Esophagus squamous epithelium (tissue), 5 donors: ENCODE data around the gene PTTG1IP2. TPM values are rescaled to one million over a fixed set of nuclear protein-coding genes. Genes with fewer than 3 reads are reported as not detected.

ENCODE experiments used
- DNase-seq: peaks from one replicate; lab custom pipeline; 2025; lab: John Stamatoyannopoulos, UW
- H3K27ac ChIP-seq, 4 donors: fragments of 200-600 bp; sonication (generic); one replicate each; pipeline ENCODE4 v1.5.1; 2016 to 2019; ENCODE audit warnings: mild to moderate bottlenecking in 1 of 4
- H3K27me3 ChIP-seq, 4 donors: fragments of 200-600 bp; sonication (generic); 1 replicate in 3 of 4; 2 replicates in 1 of 4; pipeline versions ENCODE4 v1.5.1 to v1.6.0; 2017 to 2021; ENCODE audit warnings: antibody characterized with exemption in 1 of 4
- H3K36me3 ChIP-seq, 3 donors: fragments of 200-600 bp; sonication (generic); one replicate each; pipeline ENCODE4 v1.5.1; 2016 to 2019
- H3K4me1 ChIP-seq, 3 donors: fragments of 200-600 bp; sonication (generic); one replicate each; pipeline ENCODE4 v1.5.1; 2017 to 2019
- H3K4me3 ChIP-seq, 4 donors: fragments of 200-600 bp; sonication (generic); 1 replicate in 3 of 4; 2 replicates in 1 of 4; pipeline ENCODE4 v1.5.1; 2016 to 2019; ENCODE audit warnings: mild to moderate bottlenecking in 2 of 4, moderate library complexity in 1 of 4
- H3K9me3 ChIP-seq, 3 donors: fragments of 200-600 bp; sonication (generic); one replicate each; pipeline ENCODE4 v1.5.1; 2016 to 2019
- CTCF ChIP-seq, 6 experiments: fragments of 450-650 bp in 4 of 6; fragments of 200-600 bp in 2 of 6; sonication (generic) in 2 of 6; IDR thresholded peaks; one replicate each; pipeline ENCODE4 v1.5.1; 2016 to 2019; ENCODE audit warnings: antibody characterized with exemption in 6 of 6, mild to moderate bottlenecking in 4 of 6, moderate library complexity in 4 of 6
- POLR2A ChIP-seq, 4 donors: fragments of 450-650 bp; IDR thresholded peaks; one replicate each; pipeline ENCODE4 v1.6.1; 2017; ENCODE audit warnings: antibody characterized with exemption in 4 of 4, mild to moderate bottlenecking in 4 of 4, moderate library complexity in 3 of 4
- WGBS, 2 donors: methylation state at CpG; one replicate each; pipeline ENCODE4 v1.1.5; 2018; 5-methylcytosine and 5-hydroxymethylcytosine counted together
- intact Hi-C: fragments of 100-400 bp; cut with DNase I; formaldehyde crosslinking; loops from one replicate; pipeline ENCODE4 v1.15.0; 2022
- total RNA-seq, 4 donors: library from RNA; depleted of rRNA; stranded (reverse); fragments of >200 nt; gene quantifications; one replicate each; pipeline ENCODE4 v1.1.0, GENCODE V29; 2016
- donor health status: DM: yes; HTN: yes; CAD: no.

Gene PTTG1IP2
- total RNA-seq, 4 donors from 2014 or later = not detected

- 63 to 79% methylated on average over 1 of the region's 1 CpG for WGBS, 2 donors
- intact Hi-C loops = no loop called here
- no peak for DNase-seq
- no peak overlapping the region for H3K4me3 ChIP-seq
- H3K9me3 ChIP-seq = no peaks in the 10 kb centered on the region
- no peak overlapping the region for H3K27ac ChIP-seq
- TF ChIP-seq CTCF (IDR thresholded peaks at IDR 0.05) = no peak
- no peak for TF ChIP-seq POLR2A (IDR thresholded peaks at IDR 0.05)
- H3K27me3 ChIP-seq = no peaks in the 10 kb centered on the region
- no peaks in the 10 kb centered on the region for H3K36me3 ChIP-seq
- no peaks in the 10 kb centered on the region for H3K4me1 ChIP-seq
Measured at GRCh38 chr7:90488220-90488619, 18.8 kb downstream of the PTTG1IP2 start.

GRCh38 chr7:90492250-90492649 is 22.8 kb downstream of the PTTG1IP2 start:
- WGBS, 2 donors = 81 to 91% methylated on average over 6 of the region's 6 CpGs
- H3K36me3 ChIP-seq = no peaks in the 10 kb centered on the region
- no peaks in the 10 kb centered on the region for H3K27me3 ChIP-seq
- no peaks in the 10 kb centered on the region for H3K4me1 ChIP-seq
- no peak overlapping the region for H3K27ac ChIP-seq
- H3K4me3 ChIP-seq = no peak overlapping the region
- TF ChIP-seq POLR2A (IDR thresholded peaks at IDR 0.05) = no peak
- TF ChIP-seq CTCF (IDR thresholded peaks at IDR 0.05) = no peak
- intact Hi-C loops = no loop called here
- no peak for DNase-seq
- no peaks in the 10 kb centered on the region for H3K9me3 ChIP-seq

GRCh38 chr7:90495241-90495640 is 25.8 kb downstream of the PTTG1IP2 start:
- no peaks in the 10 kb centered on the region for H3K4me1 ChIP-seq
- intact Hi-C loops = no loop called here
- H3K36me3 ChIP-seq = no peaks in the 10 kb centered on the region
- no peak for DNase-seq
- WGBS, 2 donors = 73 to 78% methylated on average over 1 of the region's 1 CpG
- no peaks in the 10 kb centered on the region for H3K27me3 ChIP-seq
- H3K27ac ChIP-seq = no peak overlapping the region
- TF ChIP-seq CTCF (IDR thresholded peaks at IDR 0.05) = no peak
- no peak for TF ChIP-seq POLR2A (IDR thresholded peaks at IDR 0.05)
- no peaks in the 10 kb centered on the region for H3K9me3 ChIP-seq
- H3K4me3 ChIP-seq = no peak overlapping the region

GRCh38 chr7:90502539-90502938 is 33.1 kb downstream of the PTTG1IP2 start:
- Histone ChIP-seq H3K27me3 (no peaks in the 10 kb centered on the region), H3K36me3 (no peaks in the 10 kb centered on the region), H3K27ac (no peak overlapping the region), H3K9me3 (no peaks in the 10 kb centered on the region), H3K4me1 (no peaks in the 10 kb centered on the region), H3K4me3 (no peak overlapping the region)
- TF ChIP-seq POLR2A (IDR thresholded peaks at IDR 0.05) (no peak), CTCF (IDR thresholded peaks at IDR 0.05) (no peak)
- 77 to 80% methylated on average over 4 of the region's 4 CpGs for WGBS, 2 donors
- intact Hi-C loops = no loop called here
- no peak for DNase-seq

- intact Hi-C loops = no loop called here
- no peaks in the 10 kb centered on the region for H3K36me3 ChIP-seq
Measured at GRCh38 chr7:90503367-90503766, 33.9 kb downstream of the PTTG1IP2 start.

More at GRCh38 chr7:90503367-90503766, 33.9 kb downstream of the PTTG1IP2 start:
- Histone ChIP-seq H3K4me1 (no peaks in the 10 kb centered on the region), H3K27me3 (no peaks in the 10 kb centered on the region), H3K9me3 (no peaks in the 10 kb centered on the region), H3K4me3 (no peak overlapping the region), H3K27ac (no peak overlapping the region)
- WGBS, 2 donors = 85 to 100% methylated on average over 1 of the region's 1 CpG
- TF ChIP-seq CTCF (IDR thresholded peaks at IDR 0.05) (no peak), POLR2A (IDR thresholded peaks at IDR 0.05) (no peak)
- DNase-seq = no peak
